Hepatocyte (in vitro differentiated cells): ENCODE data around the gene BGN. TPM values are rescaled to one million over a fixed set of nuclear protein-coding genes. Genes with fewer than 3 reads are reported as not detected.

Experiments
- DNase-seq: peaks from one replicate; pipeline ENCODE4 v3.0.0-alpha.2; 2016; ENCODE audit warnings: low spot score
- H2AFZ ChIP-seq: fragments of 200-600 bp; sonication (generic); 2 replicates; pipeline ENCODE4 v1.6.0; 2016; ENCODE audit warnings: antibody characterized with exemption, mild to moderate bottlenecking
- H3K27ac ChIP-seq: fragments of 200-600 bp; sonication (generic); 2 replicates; pipeline ENCODE4 v1.5.1; 2016; ENCODE audit warnings: mild to moderate bottlenecking
- H3K27me3 ChIP-seq: fragments of 200-600 bp; sonication (generic); 2 replicates; pipeline ENCODE4 v1.6.1; 2016
- H3K36me3 ChIP-seq: fragments of 200-600 bp; sonication (generic); replicated peaks from 2 replicates; pipeline ENCODE4 v1.5.1; 2016; ENCODE audit warnings: low read depth; ENCODE audit not compliant: insufficient read depth
- H3K4me1 ChIP-seq: fragments of 200-600 bp; sonication (generic); 2 replicates; pipeline ENCODE4 v1.5.1; 2016; ENCODE audit warnings: mild to moderate bottlenecking, moderate library complexity; ENCODE audit not compliant: insufficient read depth
- H3K4me2 ChIP-seq: fragments of 200-600 bp; sonication (generic); 2 replicates; pipeline ENCODE4 v1.6.0; 2016
- H3K4me3 ChIP-seq: fragments of 200-600 bp; sonication (generic); 2 replicates; pipeline ENCODE4 v1.5.1; 2016; ENCODE audit warnings: mild to moderate bottlenecking
- H3K79me2 ChIP-seq: fragments of 200-600 bp; sonication (generic); 2 replicates; pipeline ENCODE4 v1.6.0; 2017; ENCODE audit warnings: mild to moderate bottlenecking
- H3K9me2 ChIP-seq: fragments of 200-600 bp; sonication (generic); replicated peaks from 2 replicates; pipeline ENCODE4 v1.6.0; 2017; ENCODE audit warnings: mild to moderate bottlenecking; ENCODE audit not compliant: insufficient read depth
- H3K9me3 ChIP-seq: fragments of 200-600 bp; sonication (generic); 2 replicates; pipeline ENCODE4 v1.5.1; 2016; ENCODE audit warnings: low read depth, mild to moderate bottlenecking
- H4K20me1 ChIP-seq: fragments of 200-600 bp; sonication (generic); 2 replicates; pipeline ENCODE4 v1.6.0; 2016; ENCODE audit warnings: mild to moderate bottlenecking; ENCODE audit not compliant: insufficient read depth, poor library complexity, severe bottlenecking
- EZH2 ChIP-seq: fragments of 200-600 bp; sonication (generic); IDR thresholded peaks from 2 replicates; pipeline ENCODE4 v1.6.1; 2016; ENCODE audit warnings: antibody characterized with exemption, mild to moderate bottlenecking, borderline replicate concordance
- EZH2phosphoT487 ChIP-seq: fragments of 200-600 bp; sonication (generic); IDR thresholded peaks from one replicate; pipeline ENCODE4 v1.6.1; 2018; ENCODE audit warnings: antibody characterized with exemption, mild to moderate bottlenecking, low read depth, moderate library complexity; ENCODE audit not compliant: unreplicated experiment, severe bottlenecking
- WGBS: methylation state at CpG from one replicate; pipeline ENCODE4 v1.1.6; 2016; ENCODE audit warnings: low lambda C conversion rate; ENCODE audit errors: missing lambda C conversion rate; 5-methylcytosine and 5-hydroxymethylcytosine counted together
- polyA plus RNA-seq: library from polyadenylated mRNA; unstranded; fragments of >200 nt; fragmentation: Nextera tagmentation; extraction: Ambion mirVana; gene quantifications from 2 replicates; pipeline ENCODE4 v1.2.1, GENCODE V29; 2016
- total RNA-seq: library from RNA; depleted of rRNA; stranded (reverse); fragments of >200 nt; gene quantifications from 2 replicates; pipeline ENCODE4 v1.2.3, GENCODE V29; 2014
- TF ChIP-seq, protein P1 (sequence below): fragments of 200-600 bp; sonication (generic); IDR thresholded peaks from 2 replicates; pipeline ENCODE4 v1.5.1; 2016; ENCODE audit warnings: antibody characterized with exemption, mild to moderate bottlenecking; ENCODE audit not compliant: poor library complexity

BGN gene
- 12.5 and 14.5 TPM in 2 replicates for total RNA-seq
- 27.5 and 35.8 TPM in 2 replicates for polyA plus RNA-seq

- peak within 1 kb of the TSS; percentile 76 for H3K4me2 ChIP-seq
- peaks cover 14% of the 10 kb centered on the region for H3K4me1 ChIP-seq
- no peaks in the 10 kb centered on the region for H3K27me3 ChIP-seq
- no peak for TF ChIP-seq EZH2phosphoT487
- TF ChIP-seq, protein P1, sequence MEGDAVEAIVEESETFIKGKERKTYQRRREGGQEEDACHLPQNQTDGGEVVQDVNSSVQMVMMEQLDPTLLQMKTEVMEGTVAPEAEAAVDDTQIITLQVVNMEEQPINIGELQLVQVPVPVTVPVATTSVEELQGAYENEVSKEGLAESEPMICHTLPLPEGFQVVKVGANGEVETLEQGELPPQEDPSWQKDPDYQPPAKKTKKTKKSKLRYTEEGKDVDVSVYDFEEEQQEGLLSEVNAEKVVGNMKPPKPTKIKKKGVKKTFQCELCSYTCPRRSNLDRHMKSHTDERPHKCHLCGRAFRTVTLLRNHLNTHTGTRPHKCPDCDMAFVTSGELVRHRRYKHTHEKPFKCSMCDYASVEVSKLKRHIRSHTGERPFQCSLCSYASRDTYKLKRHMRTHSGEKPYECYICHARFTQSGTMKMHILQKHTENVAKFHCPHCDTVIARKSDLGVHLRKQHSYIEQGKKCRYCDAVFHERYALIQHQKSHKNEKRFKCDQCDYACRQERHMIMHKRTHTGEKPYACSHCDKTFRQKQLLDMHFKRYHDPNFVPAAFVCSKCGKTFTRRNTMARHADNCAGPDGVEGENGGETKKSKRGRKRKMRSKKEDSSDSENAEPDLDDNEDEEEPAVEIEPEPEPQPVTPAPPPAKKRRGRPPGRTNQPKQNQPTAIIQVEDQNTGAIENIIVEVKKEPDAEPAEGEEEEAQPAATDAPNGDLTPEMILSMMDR: peak; percentile 38
- no peaks in the 10 kb centered on the region for H3K36me3 ChIP-seq
- DNase-seq: peak; percentile 59
- H4K20me1 ChIP-seq: no peaks in the 10 kb centered on the region
- H3K4me3 ChIP-seq: no peak within 1 kb of the TSS
- H3K9me3 ChIP-seq: no peaks in the 10 kb centered on the region
- H2AFZ ChIP-seq: no peak within 1 kb of the TSS
- no peaks in the 10 kb centered on the region for H3K79me2 ChIP-seq
- peak within 1 kb of the TSS; percentile 76 for H3K27ac ChIP-seq
- 46% methylated on average over 24 of the region's 41 CpGs for WGBS
- no peaks in the 10 kb centered on the region for H3K9me2 ChIP-seq
These were observed at the start of gene BGN for GRCh38 chrX:153494541-153495361. BGN (plus strand) TSS chrX:153494980; CDS start chrX:153504632, 9,652 bp downstream.

GRCh38 chrX:153445106-153445855 is 49.5 kb upstream of the BGN start:
- H3K9me3 ChIP-seq: no peaks in the 10 kb centered on the region
- H3K27ac ChIP-seq: no peak overlapping the region
- H3K4me2 ChIP-seq: no peak overlapping the region
- no peaks in the 10 kb centered on the region for H3K79me2 ChIP-seq
- no peak overlapping the region for H3K4me3 ChIP-seq
- H2AFZ ChIP-seq: no peak overlapping the region
- no peaks in the 10 kb centered on the region for H3K36me3 ChIP-seq
- no peaks in the 10 kb centered on the region for H3K27me3 ChIP-seq
- TF ChIP-seq EZH2phosphoT487 (no peak), EZH2 (no peak)
- TF ChIP-seq, protein P1: no peak
- WGBS: 92% methylated on average over 34 of the region's 35 CpGs
- H4K20me1 ChIP-seq: no peaks in the 10 kb centered on the region
- no peaks in the 10 kb centered on the region for H3K9me2 ChIP-seq
- H3K4me1 ChIP-seq: no peaks in the 10 kb centered on the region
- DNase-seq: no peak

DNA sequence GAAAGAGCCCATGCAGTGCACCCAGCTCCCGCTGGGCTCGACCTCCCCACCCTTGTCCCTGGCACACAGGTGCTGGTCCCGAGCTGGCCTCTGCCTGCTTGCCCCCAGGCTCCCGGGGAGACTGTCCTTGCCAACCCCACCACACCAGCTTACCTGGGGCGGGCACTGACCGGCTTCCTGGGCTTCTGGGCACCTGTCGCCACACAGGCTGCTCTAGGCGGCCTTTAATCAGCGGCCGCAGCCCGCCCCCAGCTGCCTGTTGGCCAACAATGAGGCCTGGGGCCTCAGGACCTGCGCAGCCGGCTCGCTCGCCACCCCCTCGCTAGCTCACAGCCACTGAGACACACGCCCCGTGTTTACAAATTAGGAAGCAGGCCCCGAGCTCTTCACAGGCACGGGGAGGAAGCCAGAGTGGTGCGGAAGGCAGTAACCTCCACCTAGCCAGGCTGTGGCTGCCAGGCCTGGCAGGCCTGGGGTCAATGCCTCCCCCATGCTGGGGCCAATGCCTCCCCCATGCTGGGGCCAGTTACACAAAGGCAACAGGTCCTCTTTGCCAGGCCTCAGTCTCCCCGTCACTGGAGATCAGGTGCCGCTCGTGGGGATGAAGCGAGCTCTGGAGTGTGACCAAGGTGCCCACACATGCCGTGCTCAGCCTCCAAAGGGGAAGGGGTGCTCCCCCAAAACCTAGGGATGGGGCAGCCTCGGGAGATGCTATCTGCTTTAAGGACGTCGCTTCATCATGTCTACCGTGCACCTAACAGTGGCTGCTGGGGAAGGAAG is 48.7 kb upstream of the BGN start, which contains the start of gene TREX2:
Gene TREX2, minus strand, starts transcription at position 201 of the 780 bp plus-strand sequence. CDS start 626 bp downstream, outside the sequence.
- 89% methylated on average over 29 of the region's 30 CpGs for WGBS
- H3K4me1 ChIP-seq: no peaks in the 10 kb centered on the region
- H3K4me2 ChIP-seq: no peak within 1 kb of the TSS
- no peak within 1 kb of the TSS for H3K27ac ChIP-seq
- H4K20me1 ChIP-seq: no peaks in the 10 kb centered on the region
- no peak within 1 kb of the TSS for H2AFZ ChIP-seq
- no peaks in the 10 kb centered on the region for H3K27me3 ChIP-seq
- H3K4me3 ChIP-seq: no peak within 1 kb of the TSS
- H3K9me3 ChIP-seq: no peaks in the 10 kb centered on the region
- no peaks in the 10 kb centered on the region for H3K79me2 ChIP-seq
- H3K36me3 ChIP-seq: no peaks in the 10 kb centered on the region
- DNase-seq: no peak
- no peak for TF ChIP-seq EZH2phosphoT487
- TF ChIP-seq, protein P1: no peak
- TF ChIP-seq EZH2: no peak
- no peaks in the 10 kb centered on the region for H3K9me2 ChIP-seq
